ENCODE results near the gene GNAL. TPM values are rescaled to one million over a fixed set of nuclear protein-coding genes. Genes with fewer than 3 reads are reported as not detected.

GNAL gene
- total RNA-seq, 1 donor from 2014 or later = 4.5 TPM

GRCh38 chr18:11657554-11657953 is 31.5 kb upstream of the GNAL start:
- no peak overlapping the region for H2AFZ ChIP-seq (ENCODE audit: low read depth, low read length)
- H3K27ac ChIP-seq (ENCODE audit: low read depth, low read length) = no peak overlapping the region
- peaks cover 7% of the 10 kb centered on the region for H3K9me3 Mint-ChIP-seq (ENCODE audit: unreplicated experiment)
- no peaks in the 10 kb centered on the region for H3K4me1 ChIP-seq (ENCODE audit: insufficient read depth, low read length)
- H3K4me3 Mint-ChIP-seq (ENCODE audit: unreplicated experiment) = no peak overlapping the region
- no peaks in the 10 kb centered on the region for H3K36me3 Mint-ChIP-seq (ENCODE audit: low read depth, unreplicated experiment)
- no peak for TF ChIP-seq EZH2 (IDR thresholded peaks at IDR 0.05; ENCODE audit: insufficient read depth, low read length)
- no peak overlapping the region for H3K27ac Mint-ChIP-seq (ENCODE audit: unreplicated experiment)
- no peaks in the 10 kb centered on the region for H3K27me3 ChIP-seq (ENCODE audit: insufficient read depth, low read length)
- peaks cover 4% of the 10 kb centered on the region for H3K4me1 Mint-ChIP-seq (ENCODE audit: low read depth, unreplicated experiment)
- no peak overlapping the region for H3K4me2 ChIP-seq (ENCODE audit: low read length)
- DNase-seq (ENCODE audit: low read depth) (no peak), FAIRE-seq (no peak)
- no peaks in the 10 kb centered on the region for H3K36me3 ChIP-seq (ENCODE audit: insufficient read depth, low read length)
- no peaks in the 10 kb centered on the region for H4K20me1 ChIP-seq (ENCODE audit: insufficient read depth, low read length)
- H3K27me3 Mint-ChIP-seq (ENCODE audit: low read depth, unreplicated experiment) = peaks cover 48% of the 10 kb centered on the region
- no peak overlapping the region for H3K4me3 ChIP-seq (ENCODE audit: insufficient read depth, low read depth, low read length)
- no peaks in the 10 kb centered on the region for H3K79me2 ChIP-seq (ENCODE audit: insufficient read depth, low read length)
- H3K9ac ChIP-seq (ENCODE audit: low read length) = no peak overlapping the region
- no peaks in the 10 kb centered on the region for H3K9me3 ChIP-seq (ENCODE audit: insufficient read depth, low read depth, low read length)

GRCh38 chr18:11658019-11658418 is 31.0 kb upstream of the GNAL start:
- Histone ChIP-seq H3K9ac (ENCODE audit: low read length) (no peak overlapping the region), H3K27me3 (ENCODE audit: insufficient read depth, low read length) (no peaks in the 10 kb centered on the region)
- TF ChIP-seq EZH2 (IDR thresholded peaks at IDR 0.05; ENCODE audit: insufficient read depth, low read length) (no peak), CTCF (IDR thresholded peaks at IDR 0.05; ENCODE audit: insufficient read depth, low read depth, low read length) (no peak)

DNA sequence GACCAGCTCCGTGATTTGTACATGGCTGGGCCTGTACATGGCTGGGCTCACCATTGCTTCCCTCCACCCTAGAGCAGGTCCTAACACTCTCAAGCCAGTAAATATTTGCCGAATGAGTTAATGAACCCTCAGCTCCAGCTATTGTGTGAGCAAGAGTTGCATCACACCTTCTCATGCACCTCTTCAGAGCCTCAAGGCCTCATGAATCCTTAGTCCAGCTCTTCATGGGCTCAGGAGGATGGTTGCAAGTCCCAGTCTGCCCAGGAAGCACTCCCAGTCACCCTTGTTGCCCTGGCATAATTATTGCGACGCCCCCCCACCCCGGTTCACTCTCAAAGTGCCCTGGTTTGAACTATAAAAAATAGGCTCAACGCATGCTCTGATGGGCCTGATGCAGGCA is 30.1 kb upstream of the GNAL start:
- Histone ChIP-seq H3K36me3 (ENCODE audit: insufficient read depth, low read length) (no peaks in the 10 kb centered on the region), H3K79me2 (ENCODE audit: insufficient read depth, low read length) (no peaks in the 10 kb centered on the region), H3K27ac (ENCODE audit: low read depth, low read length) (no peak overlapping the region), H3K4me1 (ENCODE audit: insufficient read depth, low read length) (no peaks in the 10 kb centered on the region), H2AFZ (ENCODE audit: low read depth, low read length) (no peak overlapping the region), H3K4me2 (ENCODE audit: low read length) (no peak overlapping the region), H4K20me1 (ENCODE audit: insufficient read depth, low read length) (no peaks in the 10 kb centered on the region), H3K9ac (ENCODE audit: low read length) (no peak overlapping the region), H3K9me3 (ENCODE audit: insufficient read depth, low read depth, low read length) (no peaks in the 10 kb centered on the region), H3K27me3 (ENCODE audit: insufficient read depth, low read length) (peaks cover under 1% of the 10 kb centered on the region), H3K4me3 (ENCODE audit: insufficient read depth, low read depth, low read length) (no peak overlapping the region)
- peaks cover 43% of the 10 kb centered on the region for H3K27me3 Mint-ChIP-seq (ENCODE audit: low read depth, unreplicated experiment)
- TF ChIP-seq CTCF (IDR thresholded peaks at IDR 0.05; ENCODE audit: insufficient read depth, low read depth, low read length) (no peak), EZH2 (IDR thresholded peaks at IDR 0.05; ENCODE audit: insufficient read depth, low read length) (no peak)
- H3K4me3 Mint-ChIP-seq (ENCODE audit: unreplicated experiment) = no peak overlapping the region
- no peaks in the 10 kb centered on the region for H3K36me3 Mint-ChIP-seq (ENCODE audit: low read depth, unreplicated experiment)
- peaks cover 4% of the 10 kb centered on the region for H3K4me1 Mint-ChIP-seq (ENCODE audit: low read depth, unreplicated experiment)
- no peak for FAIRE-seq
- peaks cover 7% of the 10 kb centered on the region for H3K9me3 Mint-ChIP-seq (ENCODE audit: unreplicated experiment)
- no peak overlapping the region for H3K27ac Mint-ChIP-seq (ENCODE audit: unreplicated experiment)
- no peak for DNase-seq (ENCODE audit: low read depth)

More at GRCh38 chr18:11658019-11658418, 31.0 kb upstream of the GNAL start:
- H3K4me1 ChIP-seq (ENCODE audit: insufficient read depth, low read length) = no peaks in the 10 kb centered on the region
- H4K20me1 ChIP-seq (ENCODE audit: insufficient read depth, low read length) = no peaks in the 10 kb centered on the region
- peaks cover 4% of the 10 kb centered on the region for H3K4me1 Mint-ChIP-seq (ENCODE audit: low read depth, unreplicated experiment)
- no peaks in the 10 kb centered on the region for H3K36me3 ChIP-seq (ENCODE audit: insufficient read depth, low read length)
- no peaks in the 10 kb centered on the region for H3K9me3 ChIP-seq (ENCODE audit: insufficient read depth, low read depth, low read length)
- peaks cover 7% of the 10 kb centered on the region for H3K9me3 Mint-ChIP-seq (ENCODE audit: unreplicated experiment)
- H3K4me2 ChIP-seq (ENCODE audit: low read length) = no peak overlapping the region
- H3K27ac ChIP-seq (ENCODE audit: low read depth, low read length) = no peak overlapping the region
- H2AFZ ChIP-seq (ENCODE audit: low read depth, low read length) = no peak overlapping the region
- H3K27me3 Mint-ChIP-seq (ENCODE audit: low read depth, unreplicated experiment) = peaks cover 48% of the 10 kb centered on the region
- FAIRE-seq (no peak), DNase-seq (ENCODE audit: low read depth) (no peak)
- H3K4me3 ChIP-seq (ENCODE audit: insufficient read depth, low read depth, low read length) = no peak overlapping the region
- H3K79me2 ChIP-seq (ENCODE audit: insufficient read depth, low read length) = no peaks in the 10 kb centered on the region
- no peak overlapping the region for H3K27ac Mint-ChIP-seq (ENCODE audit: unreplicated experiment)
- H3K4me3 Mint-ChIP-seq (ENCODE audit: unreplicated experiment) = no peak overlapping the region
- no peaks in the 10 kb centered on the region for H3K36me3 Mint-ChIP-seq (ENCODE audit: low read depth, unreplicated experiment)
